NAMALWA (cell line): ENCODE results near the gene GATA6.

Source experiments
- DNase-seq: peaks from one replicate; pipeline ENCODE4 v3.0.0-alpha.2; 2015; ENCODE audit warnings: low spot score

The GATA6 gene

GRCh38 chr18:22243513-22243912, 74.1 kb downstream of the GATA6 start:
- DNase-seq: no peak

- DNase-seq: no peak
Observed at GRCh38 chr18:22250026-22250425, 80.6 kb downstream of the GATA6 start.

GRCh38 chr18:22250591-22250996, 81.2 kb downstream of the GATA6 start:
- DNase-seq: no peak
